CD4-positive, alpha-beta T cell (primary cell): ENCODE data around the gene CHST2. TPM values are rescaled to one million over a fixed set of nuclear protein-coding genes. Genes with fewer than 3 reads are reported as not detected.

Experiments
- ATAC-seq: fragments of 200-7000 bp; cut with Tn5 transposase; one replicate; pipeline ENCODE4 v1.10.0; 2022; ENCODE audit warnings: mild to moderate bottlenecking; ENCODE audit not compliant: poor library complexity
- CTCF ChIA-PET: fragments of 350-600 bp; sonication (Branson Sonifier 250); formaldehyde crosslinking; loops from one replicate; lab custom pipeline; 2021; ENCODE audit warnings: antibody characterized with exemption, inconsistent platforms; lab: Charles Lee
- POLR2A ChIA-PET: fragments of 350-600 bp; sonication (Branson Sonifier 250); formaldehyde crosslinking; loops from one replicate; lab custom pipeline; 2021; ENCODE audit warnings: antibody characterized with exemption, inconsistent platforms; lab: Charles Lee
- DNase-seq, 14 experiments: peaks; one replicate each; pipeline ENCODE4 v3.0.0-alpha.2; 2013 to 2020; ENCODE audit warnings: mixed read lengths in 2 of 14
- H3K27ac ChIP-seq, 2 donors: one replicate each; pipeline versions ENCODE4 v1.5.1 to v1.7.0; 2013; ENCODE audit warnings: low read length in 2 of 2, low read depth in 1 of 2, mild to moderate bottlenecking in 1 of 2
- H3K27me3 ChIP-seq, 2 experiments: 1 replicate in 1 of 2; 2 replicates in 1 of 2; pipeline versions ENCODE4 v1.6.1 to v1.7.0; 2013; ENCODE audit warnings: low read length in 2 of 2, control low read depth in 1 of 2, mild to moderate bottlenecking in 1 of 2, moderate library complexity in 1 of 2; ENCODE audit not compliant: insufficient read depth in 2 of 2, control insufficient read depth in 1 of 2
- H3K36me3 ChIP-seq: one replicate; pipeline ENCODE4 v1.6.1; 2013; ENCODE audit warnings: low read length, control low read depth; ENCODE audit not compliant: insufficient read depth
- H3K4me1 ChIP-seq: one replicate; pipeline ENCODE4 v1.6.1; 2013; ENCODE audit warnings: low read length, control low read depth; ENCODE audit not compliant: insufficient read depth
- H3K4me3 ChIP-seq: one replicate; pipeline ENCODE4 v1.5.1; 2013; ENCODE audit warnings: mild to moderate bottlenecking, low read length, moderate library complexity
- H3K9me3 ChIP-seq, 2 experiments: 1 replicate in 1 of 2; 2 replicates in 1 of 2; pipeline versions ENCODE4 v1.6.1 to v1.7.0; 2013; ENCODE audit warnings: low read length in 2 of 2, mild to moderate bottlenecking in 2 of 2, control low read depth in 1 of 2, moderate library complexity in 1 of 2; ENCODE audit not compliant: control insufficient read depth in 1 of 2, insufficient read depth in 1 of 2
- H3K27ac Mint-ChIP-seq: one replicate; pipeline ENCODE4 v1.8.0; 2020; ENCODE audit warnings: mixed read lengths
- H3K27me3 Mint-ChIP-seq: one replicate; pipeline ENCODE4 v1.8.0; 2021; ENCODE audit warnings: mixed read lengths
- H3K36me3 Mint-ChIP-seq: one replicate; pipeline ENCODE4 v1.8.0; 2021; ENCODE audit warnings: low read depth, mixed read lengths
- H3K4me1 Mint-ChIP-seq: one replicate; pipeline ENCODE4 v1.8.0; 2021; ENCODE audit warnings: low read depth, mixed read lengths
- H3K4me3 Mint-ChIP-seq: one replicate; pipeline ENCODE4 v1.8.0; 2020; ENCODE audit warnings: mild to moderate bottlenecking, mixed read lengths
- H3K9me3 Mint-ChIP-seq: one replicate; pipeline ENCODE4 v1.8.0; 2020; ENCODE audit warnings: mixed read lengths
- intact Hi-C, 2 experiments: fragments of 100-400 bp; cut with DNase I in 1 of 2; cut with micrococcal nuclease in 1 of 2; formaldehyde crosslinking; loops; one replicate each; pipeline versions ENCODE4 v1.15.1 to v1.9.0; 2023 to 2025; cut with DNase I, micrococcal nuclease
- total RNA-seq, 174 experiments: library from RNA in 2 of 174; stranded (reverse) in 2 of 174; gene quantifications; one replicate each; pipeline ENCODE4 v1.2.3 and lab custom pipeline; 2021 to 2026
- TF ChIP-seq, protein P1 (sequence below): fragments of 200-600 bp; IDR thresholded peaks from one replicate; pipeline ENCODE4 v1.8.0; 2022; ENCODE audit warnings: antibody characterized with exemption, mild to moderate bottlenecking

CHST2 gene
- total RNA-seq, 2 experiments from 2014 or later: 2.0 TPM

- no peak overlapping the region for H3K4me3 ChIP-seq
- peaks cover 62% of the 10 kb centered on the region for H3K4me1 Mint-ChIP-seq
- H3K27ac Mint-ChIP-seq: peak overlapping the region; percentile 86
- ATAC-seq: no peak
- peak overlapping the region; percentile 86 for H3K4me3 Mint-ChIP-seq
- POLR2A ChIA-PET: interaction anchor here (0.6 to 2.6 kb wide), 11 partner anchors 7 to 224 kb away, joined by 3 to 11 read pairs (median 4); partner anchors contain the start of gene U2SURP
- H3K9me3 ChIP-seq: peaks cover 0 to 12% of the 10 kb centered on the region in 2 experiments
- H3K36me3 Mint-ChIP-seq: peaks cover 3% of the 10 kb centered on the region
- H3K4me1 ChIP-seq: peaks cover 30% of the 10 kb centered on the region
- no peaks in the 10 kb centered on the region for H3K27me3 Mint-ChIP-seq
- H3K27ac ChIP-seq: peak overlapping the region in 1 of 2 donors; percentile 17
- DNase-seq: peak in 1 of 14 experiments; percentile 13
- H3K36me3 ChIP-seq: no peaks in the 10 kb centered on the region
- CTCF ChIA-PET: interaction anchor here (0.6 kb wide), 1 partner anchor 79 kb away, joined by 3 read pairs; no protein-coding TSS in a partner anchor
- peaks cover 0 to 3% of the 10 kb centered on the region in 2 experiments for H3K27me3 ChIP-seq
- H3K9me3 Mint-ChIP-seq: no peaks in the 10 kb centered on the region
- TF ChIP-seq, protein P1, sequence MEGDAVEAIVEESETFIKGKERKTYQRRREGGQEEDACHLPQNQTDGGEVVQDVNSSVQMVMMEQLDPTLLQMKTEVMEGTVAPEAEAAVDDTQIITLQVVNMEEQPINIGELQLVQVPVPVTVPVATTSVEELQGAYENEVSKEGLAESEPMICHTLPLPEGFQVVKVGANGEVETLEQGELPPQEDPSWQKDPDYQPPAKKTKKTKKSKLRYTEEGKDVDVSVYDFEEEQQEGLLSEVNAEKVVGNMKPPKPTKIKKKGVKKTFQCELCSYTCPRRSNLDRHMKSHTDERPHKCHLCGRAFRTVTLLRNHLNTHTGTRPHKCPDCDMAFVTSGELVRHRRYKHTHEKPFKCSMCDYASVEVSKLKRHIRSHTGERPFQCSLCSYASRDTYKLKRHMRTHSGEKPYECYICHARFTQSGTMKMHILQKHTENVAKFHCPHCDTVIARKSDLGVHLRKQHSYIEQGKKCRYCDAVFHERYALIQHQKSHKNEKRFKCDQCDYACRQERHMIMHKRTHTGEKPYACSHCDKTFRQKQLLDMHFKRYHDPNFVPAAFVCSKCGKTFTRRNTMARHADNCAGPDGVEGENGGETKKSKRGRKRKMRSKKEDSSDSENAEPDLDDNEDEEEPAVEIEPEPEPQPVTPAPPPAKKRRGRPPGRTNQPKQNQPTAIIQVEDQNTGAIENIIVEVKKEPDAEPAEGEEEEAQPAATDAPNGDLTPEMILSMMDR: no peak
- intact Hi-C loops: loop anchor here (2.0 to 10.0 kb wide), 6 partner anchors 42 to 640 kb away; no protein-coding TSS in a partner anchor
These were observed 5.3 kb downstream of the CHST2 start for GRCh38 chr3:143124601-143125520.

- Mint-ChIP-seq H3K27ac (peak overlapping the region; percentile 16), H3K27me3 (no peaks in the 10 kb centered on the region), H3K9me3 (no peaks in the 10 kb centered on the region), H3K4me3 (no peak overlapping the region), H3K36me3 (peaks cover 3% of the 10 kb centered on the region), H3K4me1 (peaks cover 58% of the 10 kb centered on the region)
- DNase-seq (no peak), ATAC-seq (no peak)
- no peaks in the 10 kb centered on the region for H3K36me3 ChIP-seq
- ChIA-PET CTCF (no interaction called here), POLR2A (interaction anchor here (0.6 to 1.1 kb wide), 2 partner anchors 221 to 441 kb away, joined by 3 read pairs; no protein-coding TSS in a partner anchor)
- no peaks in the 10 kb centered on the region for H3K9me3 ChIP-seq
- intact Hi-C loops: loop anchor here in 1 of 2 experiments (5.0 to 10.0 kb wide), 4 partner anchors 40 to 637 kb away; no protein-coding TSS in a partner anchor
- TF ChIP-seq, protein P1: no peak
- H3K27me3 ChIP-seq: no peaks in the 10 kb centered on the region
- peaks cover 8% of the 10 kb centered on the region for H3K4me1 ChIP-seq
- no peak overlapping the region for H3K4me3 ChIP-seq
- H3K27ac ChIP-seq: no peak overlapping the region
These were observed 8.2 kb downstream of the CHST2 start for GRCh38 chr3:143127801-143128200.

DNA sequence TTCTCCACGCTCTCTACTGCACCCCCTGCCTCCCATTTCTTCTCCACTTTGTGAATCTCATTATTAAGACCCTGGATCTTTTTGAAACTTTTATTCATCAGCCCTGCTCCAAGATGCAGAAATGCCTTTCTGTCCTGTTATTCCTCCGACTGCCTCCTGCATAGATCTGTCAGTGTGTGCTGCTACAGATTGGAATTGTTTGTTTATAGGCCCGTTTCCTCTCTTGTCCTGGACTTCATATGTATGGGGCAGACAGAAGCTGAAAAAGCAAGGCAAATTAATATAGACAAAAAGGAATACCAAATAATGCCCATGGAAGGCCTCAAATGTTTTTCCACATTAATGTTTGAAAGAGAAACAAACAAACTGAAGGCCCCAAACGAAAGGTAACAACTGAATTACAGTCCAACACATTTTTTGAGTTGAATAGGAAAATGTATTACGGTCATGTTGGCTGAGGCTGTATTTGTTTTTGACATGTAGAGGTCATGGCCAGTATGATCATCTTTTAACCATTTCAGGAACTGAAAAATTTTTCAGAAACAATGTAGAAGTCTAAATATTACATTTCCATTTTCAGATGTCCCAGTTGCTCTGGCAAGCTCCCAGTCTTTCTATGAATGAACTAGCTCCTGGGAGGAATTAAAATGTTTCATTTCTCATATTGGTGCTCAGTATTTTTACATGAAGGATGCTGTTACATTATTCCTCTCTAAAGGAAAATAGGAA, 8.8 kb downstream of the CHST2 start:
- TF ChIP-seq, protein P1: no peak
- Mint-ChIP-seq H3K9me3 (no peaks in the 10 kb centered on the region), H3K27ac (peak overlapping the region; percentile 16), H3K4me3 (no peak overlapping the region), H3K27me3 (no peaks in the 10 kb centered on the region), H3K36me3 (no peaks in the 10 kb centered on the region), H3K4me1 (peaks cover 56% of the 10 kb centered on the region)
- H3K27ac ChIP-seq: no peak overlapping the region
- no peaks in the 10 kb centered on the region for H3K27me3 ChIP-seq
- no peak for ATAC-seq
- no peaks in the 10 kb centered on the region for H3K36me3 ChIP-seq
- intact Hi-C loops: loop anchor here in 1 of 2 experiments (5.0 to 10.0 kb wide), 4 partner anchors 39 to 636 kb away; no protein-coding TSS in a partner anchor
- ChIA-PET CTCF (no interaction called here), POLR2A (interaction anchor here (0.6 kb wide), 1 partner anchor 440 kb away, joined by 3 read pairs; no protein-coding TSS in a partner anchor)
- peaks cover 4% of the 10 kb centered on the region for H3K4me1 ChIP-seq
- DNase-seq: no peak
- H3K9me3 ChIP-seq: no peaks in the 10 kb centered on the region
- no peak overlapping the region for H3K4me3 ChIP-seq
